Sigmoid colon (tissue), 3 donors: ENCODE results near the gene ADARB2.

Experiments used
- CTCF ChIP-seq, 4 experiments: fragments of 450-650 bp in 3 of 4; fragments of 200-600 bp in 1 of 4; IDR thresholded peaks; one replicate each; pipeline ENCODE4 v1.5.1; 2016 to 2019; ENCODE audit warnings: antibody characterized with exemption in 4 of 4, mild to moderate bottlenecking in 3 of 4, moderate library complexity in 2 of 4
- POLR2A ChIP-seq, 2 donors: fragments of 450-650 bp; IDR thresholded peaks; one replicate each; pipeline ENCODE4 v1.6.1; 2016; ENCODE audit warnings: antibody characterized with exemption in 2 of 2, mild to moderate bottlenecking in 2 of 2, moderate library complexity in 2 of 2

GRCh38 chr10:1419796-1420610 is 317.3 kb downstream of the ADARB2 start:
- TF ChIP-seq POLR2A (IDR thresholded peaks at IDR 0.05) (no peak), CTCF (IDR thresholded peaks at IDR 0.05) (no peak)
